Measurements from ENCODE around the gene OSTF1. TPM values are rescaled to one million over a fixed set of nuclear protein-coding genes. Genes with fewer than 3 reads are reported as not detected.

OSTF1 gene
- total and polyA plus RNA-seq, 7 donors, result 7.1 to 19.2 (median 10.4) TPM

- ATAC-seq (no peak), DNase-seq (no peak)
- Histone ChIP-seq H3K9me3 (no peaks in the 10 kb centered on the region), H3K4me1 (no peaks in the 10 kb centered on the region), H3K27me3 (ENCODE audit: insufficient read depth in 3 of 3, low read length in 2 of 3) (no peaks in the 10 kb centered on the region), H3K27ac (no peak overlapping the region), H3K4me3 (no peak overlapping the region), H3K36me3 (ENCODE audit: insufficient read depth in 1 of 2, low read depth in 1 of 2) (peaks cover 8 to 59% of the 10 kb centered on the region in 2 donors)
- TF ChIP-seq CTCF (IDR thresholded peaks at IDR 0.05), result no peak
- intact Hi-C loops (cut with DNase I), result no loop called here
- WGBS, 3 donors, result 89% methylated on average over 3 of the region's 3 CpGs
These were observed 45.1 kb downstream of the OSTF1 start for GRCh38 chr9:75133396-75133795.

- no peaks in the 10 kb centered on the region for H3K4me1 ChIP-seq
- H3K36me3 ChIP-seq (ENCODE audit: insufficient read depth in 1 of 2, low read depth in 1 of 2), result peaks cover 8 to 59% of the 10 kb centered on the region in 2 donors
- H3K4me3 ChIP-seq, result no peak overlapping the region
- intact Hi-C loops (cut with DNase I), result no loop called here
- H3K27me3 ChIP-seq (ENCODE audit: insufficient read depth in 3 of 3, low read length in 2 of 3), result no peaks in the 10 kb centered on the region
- no peak for ATAC-seq
- no peaks in the 10 kb centered on the region for H3K9me3 ChIP-seq
- no peak overlapping the region for H3K27ac ChIP-seq
- 72 to 97% (median 96%) methylated on average over 2 of the region's 2 CpGs for whole genome bisulfite sequencing, 3 donors
- no peak for DNase-seq
- TF ChIP-seq CTCF (IDR thresholded peaks at IDR 0.05), result no peak
These were observed 46.2 kb downstream of the OSTF1 start for GRCh38 chr9:75134495-75134894.

- 59 to 81% (median 75%) methylated on average over 1 of the region's 1 CpG for WGBS, 3 donors
- no peak for ATAC-seq
- H3K27ac ChIP-seq, result no peak overlapping the region
These were observed 50.1 kb downstream of the OSTF1 start for GRCh38 chr9:75138260-75139040.

DNA sequence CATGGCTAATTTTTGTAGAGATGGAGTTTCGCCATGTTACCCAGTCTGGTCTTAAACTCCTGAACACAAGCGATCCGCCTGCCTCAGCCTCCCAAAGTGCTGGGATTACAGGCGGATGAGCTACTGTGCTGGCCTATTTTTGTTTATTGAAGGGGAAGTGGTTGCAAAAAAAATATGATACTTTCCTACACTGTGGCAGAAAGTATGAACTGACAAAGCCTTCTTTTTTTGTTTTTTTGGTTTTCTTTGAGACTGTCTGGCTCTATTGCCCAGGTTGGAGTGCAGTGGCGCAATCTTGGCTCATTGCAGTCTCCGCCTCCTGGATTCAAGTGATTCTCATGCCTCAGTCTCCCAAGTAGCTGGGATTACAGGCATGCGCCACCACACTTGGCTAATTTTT is 50.9 kb downstream of the OSTF1 start:
- H3K36me3 ChIP-seq (ENCODE audit: insufficient read depth in 1 of 2, low read depth in 1 of 2), result peaks cover 4 to 59% of the 10 kb centered on the region in 2 donors
- intact Hi-C loops (cut with DNase I), result no loop called here

More at GRCh38 chr9:75138260-75139040, 50.1 kb downstream of the OSTF1 start:
- intact Hi-C loops (cut with DNase I), result no loop called here
- Histone ChIP-seq H3K27me3 (ENCODE audit: insufficient read depth in 3 of 3, low read length in 2 of 3) (no peaks in the 10 kb centered on the region), H3K36me3 (ENCODE audit: insufficient read depth in 1 of 2, low read depth in 1 of 2) (peaks cover 4 to 52% of the 10 kb centered on the region in 2 donors), H3K9me3 (no peaks in the 10 kb centered on the region), H3K4me1 (no peaks in the 10 kb centered on the region), H3K4me3 (no peak overlapping the region)
- DNase-seq, result no peak
- no peak for TF ChIP-seq CTCF (IDR thresholded peaks at IDR 0.05)

More for the DNA sequence above, 50.9 kb downstream of the OSTF1 start:
- WGBS, 3 donors, result 84 to 97% (median 95%) methylated on average over 7 of the region's 7 CpGs
- no peaks in the 10 kb centered on the region for H3K4me1 ChIP-seq
- no peak for DNase-seq
- no peak overlapping the region for H3K4me3 ChIP-seq
- no peak overlapping the region for H3K27ac ChIP-seq
- no peaks in the 10 kb centered on the region for H3K27me3 ChIP-seq (ENCODE audit: insufficient read depth in 3 of 3, low read length in 2 of 3)
- no peak for ATAC-seq
- no peak for TF ChIP-seq CTCF (IDR thresholded peaks at IDR 0.05)
- peaks cover under 1% of the 10 kb centered on the region for H3K9me3 ChIP-seq

Data from psoas muscle (tissue), 8 donors.